Measurements from ENCODE around the gene HEATR9. TPM values are rescaled to one million over a fixed set of nuclear protein-coding genes. Genes with fewer than 3 reads are reported as not detected.

HEATR9 gene
- total and polyA plus RNA-seq, 9 donors: 0.09 to 0.17 (median 0.10) TPM; not detected in 6

GRCh38 chr17:35864853-35865252 is 3.8 kb downstream of the HEATR9 start:
- Histone ChIP-seq H3K36me3 (ENCODE audit: control insufficient read depth, insufficient read depth, low read length) (peaks cover 5% of the 10 kb centered on the region), H3K27ac (ENCODE audit: low read length) (no peak overlapping the region), H3K27me3 (ENCODE audit: control insufficient read depth, insufficient read depth, low read length) (no peaks in the 10 kb centered on the region), H3K4me3 (ENCODE audit: low read length) (no peak overlapping the region), H3K4me1 (ENCODE audit: control insufficient read depth, insufficient read depth, low read length) (no peaks in the 10 kb centered on the region), H3K9me3 (replicated peaks; ENCODE audit: control insufficient read depth, low read depth, low read length) (no peaks in the 10 kb centered on the region)
- no peak for DNase-seq
- WGBS (ENCODE audit: insufficient coverage): 60% methylated on average over 2 of the region's 7 CpGs

- Histone ChIP-seq H3K27me3 (ENCODE audit: control insufficient read depth, insufficient read depth, low read length) (no peaks in the 10 kb centered on the region), H3K4me1 (ENCODE audit: control insufficient read depth, insufficient read depth, low read length) (no peaks in the 10 kb centered on the region), H3K4me3 (ENCODE audit: low read length) (no peak overlapping the region), H3K36me3 (ENCODE audit: control insufficient read depth, insufficient read depth, low read length) (peaks cover 10% of the 10 kb centered on the region), H3K27ac (ENCODE audit: low read length) (no peak overlapping the region), H3K9me3 (replicated peaks; ENCODE audit: control insufficient read depth, low read depth, low read length) (no peaks in the 10 kb centered on the region)
- DNase-seq: no peak
- 79% methylated on average over 2 of the region's 2 CpGs for WGBS (ENCODE audit: insufficient coverage)
These were observed 12.1 kb downstream of the HEATR9 start for GRCh38 chr17:35856603-35857002.

GRCh38 chr17:35855965-35856364 is 12.7 kb downstream of the HEATR9 start:
- Histone ChIP-seq H3K27ac (ENCODE audit: low read length) (no peak overlapping the region), H3K4me3 (ENCODE audit: low read length) (no peak overlapping the region), H3K36me3 (ENCODE audit: control insufficient read depth, insufficient read depth, low read length) (peaks cover 10% of the 10 kb centered on the region), H3K9me3 (replicated peaks; ENCODE audit: control insufficient read depth, low read depth, low read length) (no peaks in the 10 kb centered on the region), H3K27me3 (ENCODE audit: control insufficient read depth, insufficient read depth, low read length) (no peaks in the 10 kb centered on the region), H3K4me1 (ENCODE audit: control insufficient read depth, insufficient read depth, low read length) (no peaks in the 10 kb centered on the region)
- 50% methylated on average over 1 of the region's 5 CpGs for WGBS (ENCODE audit: insufficient coverage)
- no peak for DNase-seq

- 90% methylated on average over 3 of the region's 7 CpGs for WGBS (ENCODE audit: insufficient coverage)
- Histone ChIP-seq H3K4me3 (ENCODE audit: low read length) (no peak overlapping the region), H3K27ac (ENCODE audit: low read length) (no peak overlapping the region), H3K27me3 (ENCODE audit: control insufficient read depth, insufficient read depth, low read length) (no peaks in the 10 kb centered on the region), H3K36me3 (ENCODE audit: control insufficient read depth, insufficient read depth, low read length) (peaks cover 41% of the 10 kb centered on the region), H3K9me3 (replicated peaks; ENCODE audit: control insufficient read depth, low read depth, low read length) (no peaks in the 10 kb centered on the region), H3K4me1 (ENCODE audit: control insufficient read depth, insufficient read depth, low read length) (no peaks in the 10 kb centered on the region)
- DNase-seq: peak; percentile 49
These were observed 19.0 kb downstream of the HEATR9 start for GRCh38 chr17:35849469-35850348.

GRCh38 chr17:35847633-35848373 is 20.9 kb downstream of the HEATR9 start:
- Histone ChIP-seq H3K27ac (ENCODE audit: low read length) (no peak overlapping the region), H3K9me3 (replicated peaks; ENCODE audit: control insufficient read depth, low read depth, low read length) (no peaks in the 10 kb centered on the region), H3K4me1 (ENCODE audit: control insufficient read depth, insufficient read depth, low read length) (no peaks in the 10 kb centered on the region), H3K27me3 (ENCODE audit: control insufficient read depth, insufficient read depth, low read length) (no peaks in the 10 kb centered on the region), H3K4me3 (ENCODE audit: low read length) (no peak overlapping the region), H3K36me3 (ENCODE audit: control insufficient read depth, insufficient read depth, low read length) (peaks cover 59% of the 10 kb centered on the region)
- DNase-seq: no peak
- 82% methylated on average over 3 of the region's 4 CpGs for WGBS (ENCODE audit: insufficient coverage)

GRCh38 chr17:35847006-35847405 is 21.7 kb downstream of the HEATR9 start:
- no peak overlapping the region for H3K27ac ChIP-seq (ENCODE audit: low read length)

GRCh38 chr17:35846055-35846809 is 22.5 kb downstream of the HEATR9 start:
- no peaks in the 10 kb centered on the region for H3K9me3 ChIP-seq (replicated peaks; ENCODE audit: control insufficient read depth, low read depth, low read length)
- DNase-seq: no peak
- no peaks in the 10 kb centered on the region for H3K4me1 ChIP-seq (ENCODE audit: control insufficient read depth, insufficient read depth, low read length)
- H3K27me3 ChIP-seq (ENCODE audit: control insufficient read depth, insufficient read depth, low read length): no peaks in the 10 kb centered on the region
- H3K4me3 ChIP-seq (ENCODE audit: low read length): no peak overlapping the region
- WGBS (ENCODE audit: insufficient coverage): no CpG with 5 or more reads among the region's 3 CpGs
- peaks cover 64% of the 10 kb centered on the region for H3K36me3 ChIP-seq (ENCODE audit: control insufficient read depth, insufficient read depth, low read length)
- no peak overlapping the region for H3K27ac ChIP-seq (ENCODE audit: low read length)

More at GRCh38 chr17:35847006-35847405, 21.7 kb downstream of the HEATR9 start:
- peaks cover 59% of the 10 kb centered on the region for H3K36me3 ChIP-seq (ENCODE audit: control insufficient read depth, insufficient read depth, low read length)
- no peaks in the 10 kb centered on the region for H3K9me3 ChIP-seq (replicated peaks; ENCODE audit: control insufficient read depth, low read depth, low read length)
- no peaks in the 10 kb centered on the region for H3K4me1 ChIP-seq (ENCODE audit: control insufficient read depth, insufficient read depth, low read length)
- no peak for DNase-seq
- no peak overlapping the region for H3K4me3 ChIP-seq (ENCODE audit: low read length)
- no peaks in the 10 kb centered on the region for H3K27me3 ChIP-seq (ENCODE audit: control insufficient read depth, insufficient read depth, low read length)
- no CpG with 5 or more reads among the region's 2 CpGs for WGBS (ENCODE audit: insufficient coverage)

GRCh38 chr17:35844547-35844946 is 24.1 kb downstream of the HEATR9 start:
- H3K4me1 ChIP-seq (ENCODE audit: control insufficient read depth, insufficient read depth, low read length): no peaks in the 10 kb centered on the region
- H3K9me3 ChIP-seq (replicated peaks; ENCODE audit: control insufficient read depth, low read depth, low read length): no peaks in the 10 kb centered on the region
- DNase-seq: no peak
- no peaks in the 10 kb centered on the region for H3K27me3 ChIP-seq (ENCODE audit: control insufficient read depth, insufficient read depth, low read length)
- H3K27ac ChIP-seq (ENCODE audit: low read length): no peak overlapping the region
- no peak overlapping the region for H3K4me3 ChIP-seq (ENCODE audit: low read length)
- 98% methylated on average over 19 of the region's 19 CpGs for WGBS (ENCODE audit: insufficient coverage)
- peaks cover 62% of the 10 kb centered on the region for H3K36me3 ChIP-seq (ENCODE audit: control insufficient read depth, insufficient read depth, low read length)

GRCh38 chr17:35843698-35844097 is 25.0 kb downstream of the HEATR9 start:
- peaks cover 59% of the 10 kb centered on the region for H3K36me3 ChIP-seq (ENCODE audit: control insufficient read depth, insufficient read depth, low read length)
- H3K4me3 ChIP-seq (ENCODE audit: low read length): no peak overlapping the region
- H3K27ac ChIP-seq (ENCODE audit: low read length): no peak overlapping the region
- H3K9me3 ChIP-seq (replicated peaks; ENCODE audit: control insufficient read depth, low read depth, low read length): no peaks in the 10 kb centered on the region
- H3K27me3 ChIP-seq (ENCODE audit: control insufficient read depth, insufficient read depth, low read length): no peaks in the 10 kb centered on the region
- WGBS (ENCODE audit: insufficient coverage): no CpG with 5 or more reads among the region's 2 CpGs
- H3K4me1 ChIP-seq (ENCODE audit: control insufficient read depth, insufficient read depth, low read length): no peaks in the 10 kb centered on the region
- no peak for DNase-seq

GRCh38 chr17:35842239-35842638 is 26.5 kb downstream of the HEATR9 start:
- Histone ChIP-seq H3K27me3 (ENCODE audit: control insufficient read depth, insufficient read depth, low read length) (no peaks in the 10 kb centered on the region), H3K36me3 (ENCODE audit: control insufficient read depth, insufficient read depth, low read length) (peaks cover 66% of the 10 kb centered on the region), H3K4me3 (ENCODE audit: low read length) (no peak overlapping the region), H3K4me1 (ENCODE audit: control insufficient read depth, insufficient read depth, low read length) (no peaks in the 10 kb centered on the region), H3K9me3 (replicated peaks; ENCODE audit: control insufficient read depth, low read depth, low read length) (no peaks in the 10 kb centered on the region), H3K27ac (ENCODE audit: low read length) (no peak overlapping the region)
- no peak for DNase-seq
- 100% methylated on average over 2 of the region's 5 CpGs for WGBS (ENCODE audit: insufficient coverage)

All from muscle of leg (tissue), 11 donors.